Activated gamma-delta T cell treated with Interleukin-2 at 50 U/mL for 16 hours (primary cell): ENCODE data around the gene ULK4.
"Not testable (repeated sequence)": the region's sequence is repeated elsewhere in the genome, so short reads cannot be mapped to it uniquely, and the experiment has no call there.

Experiments
- DNase-seq: peaks from one replicate; pipeline ENCODE4 v3.0.0-alpha.2; 2020

Gene ULK4

DNA sequence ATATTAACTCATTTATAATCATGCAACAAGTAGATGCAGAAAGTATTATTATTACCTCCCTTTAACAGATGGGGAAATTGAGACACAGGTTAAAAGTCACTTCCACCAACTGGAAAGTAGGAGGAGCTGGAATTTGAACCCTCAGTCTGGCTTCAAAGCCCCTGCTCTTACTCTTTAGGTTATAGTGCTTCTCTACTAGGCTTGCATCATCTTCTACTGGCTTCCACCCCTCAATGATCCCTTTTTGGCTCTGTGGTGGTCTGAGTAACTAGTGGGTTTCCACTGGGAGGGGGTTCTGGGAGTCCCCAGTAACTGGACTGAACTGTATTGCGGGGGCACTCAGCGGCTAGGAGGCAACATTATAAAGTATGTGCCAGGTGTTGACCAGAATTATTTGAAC lies 671.6 kb downstream of the ULK4 start:
- DNase-seq = no peak

DNA sequence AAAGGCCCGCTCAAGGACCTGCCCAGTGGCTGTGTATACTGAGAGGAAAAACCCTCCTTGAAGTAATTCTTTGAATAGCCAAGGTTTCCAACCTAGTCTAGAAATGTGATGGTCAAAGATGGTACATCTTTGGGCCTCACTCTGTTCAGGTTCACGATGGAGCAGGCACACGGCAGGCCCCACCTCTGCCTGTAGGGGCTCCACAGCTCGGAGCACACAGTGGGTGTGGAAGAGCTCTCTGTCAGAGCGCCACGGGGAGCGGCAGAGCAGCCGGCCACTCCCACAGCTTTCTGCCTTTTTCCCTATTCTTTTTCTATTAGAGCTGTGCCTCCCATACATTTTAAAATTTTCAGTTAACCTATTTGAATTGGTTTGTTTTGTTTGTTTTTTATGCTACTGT lies 673.1 kb downstream of the ULK4 start:
- no peak for DNase-seq

DNA sequence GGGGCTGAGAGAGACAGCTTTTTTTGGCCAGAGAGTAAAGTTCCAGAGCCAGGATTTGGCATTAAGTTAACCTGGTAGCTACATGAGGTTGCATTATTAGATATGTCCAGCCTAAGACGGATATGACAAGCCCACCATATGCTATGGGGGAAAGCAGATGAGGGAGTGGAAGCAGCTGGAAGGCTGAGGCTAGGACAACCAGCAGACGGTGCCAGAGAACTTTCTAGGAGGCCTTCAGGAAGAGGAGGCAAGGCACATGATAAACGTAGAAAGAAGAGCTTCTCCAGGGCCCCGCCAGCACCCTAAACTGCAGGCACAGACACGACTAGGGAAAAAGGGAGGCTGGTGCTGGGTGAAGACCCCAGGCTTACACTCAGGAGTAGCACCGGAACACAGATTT lies 675.6 kb downstream of the ULK4 start:
- DNase-seq = no peak

DNA sequence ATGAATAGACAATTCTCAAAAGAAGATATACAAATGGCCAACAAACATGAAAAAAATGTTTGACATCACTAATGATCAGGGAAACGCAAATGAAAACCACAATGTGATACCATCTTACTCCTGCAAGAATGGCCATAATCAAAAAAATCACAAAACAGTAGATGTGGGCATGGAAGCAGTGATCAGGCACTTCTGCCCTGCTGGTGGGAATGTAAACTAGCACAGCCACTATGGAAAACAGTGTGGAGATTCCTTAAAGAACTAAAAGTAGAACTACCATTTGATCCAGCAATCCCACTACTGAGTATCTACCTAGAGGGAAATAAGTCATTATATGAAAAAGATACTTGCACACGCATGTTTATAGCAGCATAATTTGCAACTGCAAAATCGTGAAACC lies 677.0 kb downstream of the ULK4 start:
- DNase-seq = not testable (repeated sequence)

DNA sequence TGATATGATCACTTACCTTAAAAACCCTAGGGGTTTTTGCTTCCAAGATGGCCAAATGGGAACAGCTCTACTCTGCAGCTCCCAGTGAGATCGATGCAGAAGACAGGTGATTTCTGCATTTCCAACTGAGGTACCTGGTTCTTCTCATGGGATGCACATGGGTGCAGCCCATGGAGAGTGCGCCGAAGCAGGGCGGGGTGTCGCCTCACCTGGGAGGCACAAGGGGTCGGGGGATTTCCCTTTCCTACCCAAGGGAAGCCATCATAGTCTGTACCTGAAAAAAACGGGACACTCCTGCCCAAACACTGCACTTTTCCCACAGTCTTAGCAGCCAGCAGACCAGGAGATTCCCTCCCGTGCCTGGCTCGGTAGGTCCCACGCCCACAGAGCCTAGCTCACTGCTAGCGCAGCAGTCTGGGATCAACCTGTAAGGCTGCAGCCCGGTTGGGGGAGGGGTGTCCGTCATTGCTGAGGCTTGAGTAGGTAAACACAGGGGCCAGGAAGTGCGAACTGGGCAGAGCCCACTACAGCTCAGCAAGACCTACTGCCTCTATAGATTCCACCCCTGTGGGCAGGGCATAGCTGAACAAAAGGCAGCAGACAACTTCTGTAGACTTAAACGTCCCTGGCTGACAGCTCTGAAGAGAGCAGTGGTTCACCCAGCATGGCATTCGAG lies 684.0 kb downstream of the ULK4 start:
- DNase-seq = no peak

DNA sequence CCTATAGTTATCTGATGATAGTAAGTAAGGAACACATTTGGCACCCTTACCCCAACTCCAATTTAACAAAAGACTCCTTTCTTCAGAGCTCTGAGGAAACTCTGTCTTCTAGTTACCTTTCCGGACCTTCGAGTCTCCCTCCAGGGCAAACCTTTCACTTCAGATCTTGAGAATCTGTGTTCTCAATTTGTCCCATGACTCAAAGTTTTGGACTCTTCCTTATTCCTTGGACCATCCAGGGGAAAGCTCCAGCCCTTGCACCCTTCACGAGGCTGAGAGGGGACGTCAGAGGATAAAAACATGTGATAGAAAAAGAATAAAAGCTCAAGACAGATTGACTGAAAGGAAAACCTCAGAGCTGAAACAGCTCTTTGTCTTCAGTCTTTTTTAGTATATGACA lies 685.7 kb downstream of the ULK4 start:
- no peak for DNase-seq

DNA sequence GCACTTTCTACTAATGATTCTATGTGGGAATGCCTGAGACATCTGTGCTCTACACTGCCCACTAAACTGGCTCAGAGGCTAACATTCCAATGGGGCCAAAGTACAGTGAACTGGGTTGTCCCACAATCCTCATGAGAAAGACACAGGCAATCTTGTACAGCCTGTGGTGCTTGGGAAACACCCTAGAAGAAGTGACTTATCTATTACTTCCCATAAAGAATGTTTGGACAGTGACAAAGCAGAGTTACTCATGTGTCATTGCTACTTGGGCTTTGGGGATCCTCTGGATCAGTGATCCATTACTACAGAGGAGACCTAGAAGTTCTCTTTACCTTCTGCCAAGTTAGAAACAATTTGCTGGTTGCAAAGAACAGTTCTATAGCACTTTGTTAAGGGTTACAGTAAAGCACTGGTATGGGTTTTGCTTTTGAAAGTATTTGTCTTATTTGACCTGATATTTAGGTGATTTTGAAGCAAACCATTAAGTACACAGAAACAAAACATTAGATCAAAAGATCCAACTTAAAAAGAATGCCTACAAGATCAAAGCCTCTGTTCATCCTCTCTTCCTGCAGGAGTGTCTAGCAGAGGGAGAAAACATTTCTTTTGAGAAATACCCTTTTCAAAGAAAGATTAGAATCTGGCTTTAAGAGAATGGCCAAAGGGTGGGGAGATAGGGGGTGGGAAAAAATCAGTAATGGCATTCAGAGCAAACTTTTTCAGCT lies 686.8 kb downstream of the ULK4 start:
- DNase-seq = no peak

DNA sequence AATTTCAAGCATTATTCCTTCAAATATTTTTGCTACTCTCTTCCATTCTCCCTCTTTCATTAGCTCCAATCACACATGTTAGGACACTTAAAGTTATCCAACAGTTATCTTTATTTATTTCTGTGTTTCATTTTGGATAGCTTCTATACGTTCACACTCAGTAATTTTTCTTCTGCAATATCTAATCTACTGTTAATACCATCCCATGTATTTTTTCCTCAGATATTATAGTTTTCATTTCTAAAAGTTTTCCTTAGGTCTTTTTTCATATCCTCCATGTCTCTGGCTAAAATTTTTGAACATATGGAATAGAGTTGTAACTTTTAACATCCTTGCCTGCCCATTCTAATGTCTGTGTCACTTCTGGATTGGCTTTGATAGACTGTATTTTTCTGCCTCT lies 689.2 kb downstream of the ULK4 start:
- no peak for DNase-seq

DNA sequence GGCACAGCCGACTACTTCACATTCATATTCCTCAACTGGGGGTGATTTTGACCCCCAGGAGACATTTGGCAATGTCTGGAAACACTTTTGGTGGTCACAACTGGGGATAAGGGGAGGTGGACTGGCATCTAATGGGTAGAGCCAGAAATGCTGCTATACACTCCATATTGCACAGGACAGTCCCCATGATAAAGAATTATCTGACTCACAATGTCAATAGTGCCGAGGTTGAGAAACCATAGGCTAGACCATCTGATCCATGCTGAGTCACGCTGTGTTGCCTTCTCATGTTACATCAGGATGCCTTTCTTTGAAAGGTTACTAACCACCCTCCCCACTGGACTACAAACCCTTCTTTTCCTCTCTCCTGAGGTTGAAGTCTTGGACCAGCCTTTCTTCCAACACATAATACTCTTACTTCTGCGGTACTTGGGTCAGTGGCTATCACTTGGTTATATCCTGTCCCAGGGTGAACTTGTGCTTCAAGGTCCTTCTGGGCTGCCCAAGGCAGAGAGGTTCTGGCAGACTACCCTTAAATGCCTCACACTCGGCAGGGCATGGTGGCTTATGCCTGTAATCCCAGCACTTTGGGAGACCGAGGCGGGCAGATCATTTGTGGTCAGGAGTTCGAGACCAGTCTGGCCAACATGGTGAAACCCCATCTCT lies 693.8 kb downstream of the ULK4 start:
- DNase-seq = no peak

DNA sequence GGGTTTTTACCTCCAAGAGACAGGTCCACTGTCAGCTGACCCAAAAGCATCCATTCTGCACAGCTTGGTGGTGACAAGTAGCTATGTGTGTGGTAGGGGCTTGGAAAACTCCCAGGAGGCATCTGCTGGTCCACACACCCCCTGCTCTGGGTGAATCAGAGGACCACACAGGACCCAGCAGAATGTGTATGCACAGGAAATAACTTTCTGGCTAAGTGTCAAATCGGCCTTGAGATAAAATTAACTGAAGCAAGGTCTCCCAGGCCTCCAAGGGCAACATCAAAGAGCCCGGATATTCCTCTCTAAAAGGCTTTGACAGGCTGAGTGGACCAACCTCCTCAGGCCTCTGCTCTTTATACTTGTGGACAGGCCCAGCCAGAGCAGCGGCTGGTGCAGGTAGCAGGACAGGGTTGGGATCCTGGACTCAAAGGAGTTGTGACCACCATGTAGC lies 696.1 kb downstream of the ULK4 start:
- DNase-seq = no peak

DNA sequence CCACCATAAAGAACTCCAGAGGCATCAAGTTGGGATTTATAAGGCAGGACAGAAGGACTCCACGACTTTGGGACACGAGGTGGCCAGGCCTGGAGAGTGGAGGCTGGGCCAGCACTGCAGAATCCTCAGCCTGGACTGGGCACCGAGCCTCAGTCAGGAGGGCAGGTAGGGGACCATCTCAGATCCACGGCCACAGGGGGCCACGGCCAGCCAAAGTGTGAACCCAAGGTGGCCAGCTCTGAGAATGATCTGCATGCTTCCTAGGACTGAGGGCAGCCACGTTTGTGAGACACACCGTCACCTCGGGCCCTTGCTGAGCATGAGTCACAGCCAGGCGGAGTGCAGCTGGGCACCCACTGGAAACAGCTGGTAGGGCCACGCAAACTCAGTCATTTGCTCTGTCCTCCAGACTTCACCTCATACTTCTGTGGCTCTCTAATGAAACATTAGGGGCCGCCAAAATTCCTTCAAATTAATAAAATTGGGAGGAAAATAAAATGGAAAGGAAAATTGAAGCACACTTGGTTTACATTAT lies 696.8 kb downstream of the ULK4 start:
- no peak for DNase-seq

DNA sequence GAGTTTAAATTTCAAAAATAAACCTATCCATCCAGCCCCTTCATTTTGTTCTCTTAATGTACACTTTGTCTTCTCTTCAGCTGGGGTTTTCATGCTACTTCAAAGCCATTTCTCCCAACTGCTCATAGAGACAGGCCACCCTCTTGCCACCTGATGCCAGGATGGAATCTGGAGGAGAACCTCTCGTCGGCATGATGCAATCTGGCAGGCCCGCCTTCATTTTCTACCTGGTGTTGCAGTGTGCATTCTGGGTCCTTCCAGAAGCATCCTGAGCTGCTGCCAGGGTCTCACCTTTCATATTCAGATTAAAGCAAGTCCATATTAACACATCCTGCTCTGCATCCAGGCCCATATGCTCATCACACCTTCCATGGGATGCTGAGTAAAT lies 701.8 kb downstream of the ULK4 start:
- no peak for DNase-seq

DNA sequence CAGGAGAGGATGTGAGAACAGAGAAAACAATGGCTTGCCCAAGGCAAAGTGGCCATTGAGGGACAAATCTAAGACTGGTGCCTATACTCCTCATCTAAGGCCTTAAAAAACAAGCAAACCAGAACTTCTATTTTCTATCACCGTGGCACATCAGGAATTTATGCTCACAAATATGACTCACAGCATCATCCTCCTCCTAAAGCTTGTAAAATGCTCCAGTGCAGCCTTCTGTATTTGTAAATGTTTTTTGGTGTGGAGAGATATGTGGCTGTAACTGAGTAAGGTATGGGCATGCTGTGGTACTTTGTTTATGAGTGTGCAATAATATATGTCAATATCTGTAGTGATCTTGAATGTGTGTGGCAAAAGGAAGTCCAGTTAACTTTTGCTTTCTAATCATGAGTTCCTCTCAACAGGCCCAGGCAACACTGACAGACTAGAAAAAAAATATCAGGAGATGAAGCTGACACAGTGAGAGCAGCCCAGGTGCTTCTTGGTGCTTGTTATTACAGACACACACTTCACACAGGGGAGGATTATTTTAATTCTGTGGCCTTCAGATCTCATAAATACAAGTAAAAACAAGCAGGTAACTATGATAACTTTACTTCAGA lies 702.3 kb downstream of the ULK4 start:
- no peak for DNase-seq

DNA sequence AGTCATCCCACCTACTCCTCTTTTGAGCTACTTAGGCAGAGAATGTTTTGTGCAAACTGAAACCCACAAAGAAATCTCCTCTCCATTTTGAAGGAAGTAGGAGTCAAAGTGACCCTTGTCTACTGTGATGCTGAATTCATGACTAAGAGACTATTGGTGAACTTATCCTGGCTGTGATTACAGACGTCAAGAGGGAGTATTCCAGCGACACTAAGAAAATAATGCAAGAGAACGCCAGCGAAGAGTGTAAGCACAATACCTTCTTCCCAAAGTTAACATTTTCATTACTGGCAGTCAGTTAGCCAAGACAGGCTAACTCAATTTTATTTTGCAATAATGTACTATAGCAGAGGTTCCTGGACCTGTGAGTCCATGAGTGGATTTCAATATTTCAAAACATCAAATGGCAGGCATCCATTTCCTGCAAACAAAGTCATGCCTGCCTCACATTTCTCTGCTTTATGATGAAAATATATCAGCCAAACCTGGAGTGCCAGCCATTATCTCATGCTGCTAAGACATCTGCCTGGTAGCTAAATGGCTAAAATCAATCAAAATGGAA lies 703.6 kb downstream of the ULK4 start:
- DNase-seq = no peak

DNA sequence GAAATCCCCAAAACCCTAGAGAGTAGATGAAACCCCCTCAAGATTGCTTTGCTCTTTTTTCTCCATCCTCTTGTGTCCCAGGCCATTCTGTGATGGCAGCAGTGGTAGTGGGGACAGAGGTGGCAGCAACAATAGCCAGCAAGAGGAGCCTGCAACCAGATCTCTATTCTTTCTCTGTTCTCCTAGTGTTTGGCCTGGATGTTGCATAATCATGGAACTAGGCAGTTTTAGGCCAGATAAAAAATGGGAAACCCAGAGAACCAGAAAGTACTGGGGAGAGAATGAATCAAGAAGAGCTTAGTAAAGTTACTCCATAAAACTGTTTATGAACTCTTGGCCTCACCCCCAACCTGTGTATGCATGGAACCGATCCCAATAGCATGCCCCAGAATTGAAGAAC lies 710.3 kb downstream of the ULK4 start:
- DNase-seq = no peak

DNA sequence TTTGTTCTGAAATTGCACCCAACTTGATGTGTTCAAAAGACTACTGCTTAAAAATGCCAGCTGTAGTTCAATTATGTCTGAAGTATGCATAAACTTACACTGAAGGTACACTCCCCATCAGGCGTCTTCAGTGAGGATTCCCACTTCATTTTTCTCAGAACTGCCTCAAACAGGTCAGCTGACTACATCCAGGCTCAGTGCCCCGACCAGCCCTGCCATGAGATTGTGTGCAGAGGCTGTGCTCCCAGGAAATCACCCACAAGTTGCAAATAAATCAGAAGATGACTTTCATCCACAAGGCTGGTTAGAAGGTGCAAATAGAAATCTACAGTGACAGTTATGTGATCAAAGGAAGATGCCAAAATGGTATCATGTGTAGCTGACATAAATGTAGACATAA lies 711.1 kb downstream of the ULK4 start:
- no peak for DNase-seq

DNA sequence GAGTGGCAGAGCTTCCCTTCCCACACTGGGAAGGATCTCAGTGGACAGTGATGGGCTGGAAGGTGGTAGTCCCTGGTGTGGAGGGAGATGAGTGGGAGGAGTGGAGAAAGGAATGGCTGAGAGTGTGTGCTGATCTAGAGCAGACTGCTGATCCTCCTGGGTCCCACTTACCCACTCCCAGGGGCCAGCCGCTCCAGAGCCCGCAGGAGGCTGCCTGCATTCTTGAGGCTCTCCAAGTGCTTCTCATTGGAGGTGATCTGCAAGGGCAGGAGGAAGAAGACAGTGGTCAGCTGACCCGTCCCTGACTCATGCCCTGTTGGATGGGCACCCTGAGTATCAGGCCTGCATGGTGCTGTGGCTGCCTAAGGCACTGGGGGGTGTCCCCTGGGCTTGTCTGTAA lies 712.6 kb downstream of the ULK4 start:
- DNase-seq = no peak

DNA sequence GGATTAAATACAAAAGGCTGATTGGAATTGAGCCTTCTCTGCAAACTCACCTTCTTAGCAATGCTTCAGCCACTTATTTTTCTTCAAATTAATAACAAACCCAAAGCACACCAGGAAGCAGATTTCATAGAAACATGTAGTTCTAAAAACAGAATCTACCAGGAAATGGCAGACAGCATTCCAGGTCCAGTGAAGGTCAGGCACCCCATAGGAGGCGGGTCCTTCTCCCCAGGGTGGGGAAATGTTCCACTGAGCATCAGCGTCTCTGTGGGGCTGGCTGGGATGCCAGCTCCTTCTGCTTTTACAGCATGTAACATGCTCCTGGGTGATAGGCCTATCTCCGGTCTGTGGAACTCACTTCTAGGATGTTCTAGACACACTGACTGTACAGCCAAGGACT lies 713.4 kb downstream of the ULK4 start:
- no peak for DNase-seq

DNA sequence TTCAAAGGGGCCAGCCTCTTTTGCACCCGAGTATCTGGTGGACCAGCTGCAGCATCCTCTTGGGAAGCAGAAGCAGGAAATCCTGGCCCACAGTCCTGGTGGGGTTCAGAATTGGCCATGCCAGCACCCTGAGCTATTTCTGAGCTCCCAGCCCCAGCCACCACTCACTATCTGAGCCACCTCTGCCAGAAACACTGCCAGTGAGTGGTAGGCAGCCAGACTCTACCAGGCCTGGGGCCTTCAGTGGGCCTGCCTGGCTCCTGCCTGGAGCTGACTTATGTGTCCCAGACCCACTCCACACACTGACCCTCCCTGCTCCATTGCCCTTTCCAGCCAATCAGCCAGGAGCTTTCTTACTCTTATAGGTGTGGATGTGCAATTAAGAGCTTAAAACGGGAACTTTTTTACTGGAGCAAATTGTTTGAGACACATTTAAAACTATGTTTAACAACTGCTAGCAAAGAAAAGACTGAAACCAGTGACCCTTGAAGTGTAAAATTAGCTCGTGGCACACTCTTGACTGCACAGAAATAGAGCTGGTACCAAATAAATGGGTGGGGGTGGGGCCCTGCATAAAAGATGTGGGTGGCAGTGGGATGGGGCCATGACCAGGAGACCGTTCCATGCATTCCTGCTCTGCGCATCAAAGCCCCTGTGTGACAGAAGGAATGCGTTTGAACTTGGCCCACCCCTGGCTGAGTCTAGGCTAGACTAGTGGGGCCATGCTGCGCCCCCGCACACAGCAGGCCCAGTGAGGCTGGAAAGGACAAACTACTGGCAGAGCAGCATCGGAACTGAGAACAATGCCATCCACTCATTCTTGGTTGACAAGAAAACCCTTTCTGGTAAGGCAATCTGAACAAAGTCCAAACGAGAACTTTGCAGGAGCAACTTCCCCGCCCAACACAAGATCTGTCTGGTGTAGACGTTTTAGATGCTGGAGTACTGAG lies 714.6 kb downstream of the ULK4 start:
- DNase-seq = no peak

DNA sequence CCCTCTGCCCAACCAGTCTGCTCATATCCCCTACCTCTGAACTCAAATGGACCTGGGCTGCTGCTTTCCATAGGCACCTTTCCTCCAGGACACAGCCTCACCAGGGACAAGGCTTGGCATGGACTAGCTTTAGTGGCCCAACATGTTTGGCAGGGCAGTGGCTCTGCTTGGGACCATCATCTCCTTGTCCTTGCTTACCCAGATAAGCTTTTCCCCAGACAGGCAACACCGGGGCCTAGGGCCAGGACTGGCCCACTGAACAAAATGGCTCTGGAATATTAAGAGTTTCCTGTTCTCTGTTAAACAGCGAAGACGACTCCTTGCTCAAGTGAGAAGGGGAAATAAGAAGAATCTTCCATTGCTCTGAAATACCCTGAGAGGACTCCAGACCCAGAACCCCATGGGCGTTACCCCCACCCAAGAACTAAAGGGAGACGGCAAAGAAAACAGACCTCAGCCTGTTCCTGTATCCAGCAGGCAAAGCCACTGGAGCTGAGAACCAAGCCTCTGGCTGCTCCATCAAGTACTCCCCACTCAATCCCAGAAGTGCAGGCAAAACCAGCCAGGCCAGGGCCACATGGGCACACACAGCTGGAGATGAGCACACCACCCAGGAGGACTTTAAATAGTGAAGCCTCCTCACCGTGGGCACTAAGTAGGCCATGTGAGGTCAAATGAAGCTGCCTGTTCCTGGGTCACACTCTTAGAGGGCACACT lies 717.1 kb downstream of the ULK4 start:
- no peak for DNase-seq

DNA sequence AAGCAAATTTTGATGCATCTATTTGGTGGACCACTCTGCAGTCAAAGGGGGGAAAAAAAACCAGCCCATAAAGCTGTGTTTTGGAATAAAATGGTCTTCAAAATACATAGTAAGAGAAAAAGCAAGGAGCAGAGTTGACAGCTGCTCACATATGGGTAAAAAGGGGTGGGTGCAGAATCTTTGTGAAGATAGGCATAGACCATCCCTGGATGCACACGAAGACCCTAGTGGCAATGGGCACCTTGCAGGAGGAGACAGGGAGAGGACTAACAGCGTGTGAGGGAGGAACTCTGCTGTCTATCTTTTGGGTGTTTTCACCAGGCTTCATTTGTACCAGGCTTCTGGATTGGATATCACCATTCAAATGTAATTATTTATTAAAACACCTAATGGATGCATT lies 718.7 kb downstream of the ULK4 start:
- DNase-seq = no peak
